IPS-NIHi7 (cell line): ENCODE measurements around the gene CASP7.
"Not testable (repeated sequence)": the region's sequence is repeated elsewhere in the genome, so short reads cannot be mapped to it uniquely, and the experiment has no call there.

ENCODE experiments used
- DNase-seq: peaks from one replicate; pipeline ENCODE4 v3.0.0; 2012; ENCODE audit warnings: mixed read lengths; ENCODE audit errors: extremely low spot score

CASP7 gene

GRCh38 chr10:113754125-113754524, 74.4 kb downstream of the CASP7 start:
- no peak for DNase-seq

GRCh38 chr10:113754768-113755167, 75.1 kb downstream of the CASP7 start:
- DNase-seq, result no peak

GRCh38 chr10:113756940-113757543, 77.3 kb downstream of the CASP7 start:
- DNase-seq, result no peak

GRCh38 chr10:113762083-113762482, 82.4 kb downstream of the CASP7 start:
- no peak for DNase-seq

GRCh38 chr10:113764582-113764981, 84.9 kb downstream of the CASP7 start:
- no peak for DNase-seq

GRCh38 chr10:113765910-113766309, 86.2 kb downstream of the CASP7 start:
- no peak for DNase-seq

GRCh38 chr10:113767222-113767621, 87.5 kb downstream of the CASP7 start:
- no peak for DNase-seq

- DNase-seq, result no peak
Observed at GRCh38 chr10:113770346-113770745, 90.6 kb downstream of the CASP7 start.

GRCh38 chr10:113771131-113771530, 91.4 kb downstream of the CASP7 start:
- DNase-seq, result not testable (repeated sequence)

GRCh38 chr10:113775686-113776294, 96.1 kb downstream of the CASP7 start:
- no peak for DNase-seq

GRCh38 chr10:113776553-113776952, 96.8 kb downstream of the CASP7 start:
- DNase-seq, result no peak
